Natural killer cell treated with Interleukin-12 subunit alpha and Interleukin-12 subunit beta and Interleukin-15 and Interleukin-18, amount 100 ng/mL, for 72 hours (primary cell): Measurements from ENCODE around the gene SOX15. TPM values are rescaled to one million over a fixed set of nuclear protein-coding genes. Genes with fewer than 3 reads are reported as not detected.

Experiments
- ATAC-seq, 2 donors: fragments of 150-1000 bp; cut with Tn5 transposase in 1 of 2; sonication (Bioruptor Pico), chemical (Tn5 transposase) in 1 of 2; 2 replicates each; pipeline ENCODE4 v1.10.0; 2021
- DNase-seq: peaks from one replicate; pipeline ENCODE4 v3.0.0; 2022; ENCODE audit warnings: low spot score
- H3K27ac Mint-ChIP-seq, 2 donors: 1 replicate in 1 of 2; 2 replicates in 1 of 2; pipeline ENCODE4 v1.8.0; 2022; ENCODE audit warnings: mixed read lengths in 2 of 2, mild to moderate bottlenecking in 1 of 2, moderate library complexity in 1 of 2
- H3K27me3 Mint-ChIP-seq, 2 donors: 1 replicate in 1 of 2; 2 replicates in 1 of 2; pipeline ENCODE4 v1.8.0; 2022; ENCODE audit warnings: mixed read lengths in 2 of 2
- H3K36me3 Mint-ChIP-seq: one replicate; pipeline ENCODE4 v1.8.0; 2022; ENCODE audit warnings: mixed read lengths
- H3K4me1 Mint-ChIP-seq, 2 donors: 1 replicate in 1 of 2; 2 replicates in 1 of 2; pipeline ENCODE4 v1.8.0; 2022; ENCODE audit warnings: low read depth in 2 of 2, mixed read lengths in 2 of 2, mild to moderate bottlenecking in 1 of 2
- H3K4me3 Mint-ChIP-seq: one replicate; pipeline ENCODE4 v1.8.0; 2022; ENCODE audit warnings: mixed read lengths
- H3K9me3 Mint-ChIP-seq: 2 replicates; pipeline ENCODE4 v1.8.0; 2022; ENCODE audit warnings: mixed read lengths
- total RNA-seq, 2 donors: library from RNA; stranded (reverse); gene quantifications; one replicate each; pipeline ENCODE4 v1.2.3, GENCODE V29; 2022

The SOX15 gene
- total RNA-seq, 2 donors from 2014 or later, result 0.26 TPM; not detected in 1

- Mint-ChIP-seq H3K9me3 (no peaks in the 10 kb centered on the region), H3K4me3 (peak overlapping the region; percentile 90), H3K36me3 (peaks cover 46% of the 10 kb centered on the region), H3K27me3 (no peaks in the 10 kb centered on the region), H3K4me1 (peaks cover 76 to 87% of the 10 kb centered on the region in 2 donors), H3K27ac (peak overlapping the region; percentile 96 to 99)
- ATAC-seq (no peak), DNase-seq (no peak)
These were observed 12.3 kb downstream of the SOX15 start for GRCh38 chr17:7577327-7578199.

DNA sequence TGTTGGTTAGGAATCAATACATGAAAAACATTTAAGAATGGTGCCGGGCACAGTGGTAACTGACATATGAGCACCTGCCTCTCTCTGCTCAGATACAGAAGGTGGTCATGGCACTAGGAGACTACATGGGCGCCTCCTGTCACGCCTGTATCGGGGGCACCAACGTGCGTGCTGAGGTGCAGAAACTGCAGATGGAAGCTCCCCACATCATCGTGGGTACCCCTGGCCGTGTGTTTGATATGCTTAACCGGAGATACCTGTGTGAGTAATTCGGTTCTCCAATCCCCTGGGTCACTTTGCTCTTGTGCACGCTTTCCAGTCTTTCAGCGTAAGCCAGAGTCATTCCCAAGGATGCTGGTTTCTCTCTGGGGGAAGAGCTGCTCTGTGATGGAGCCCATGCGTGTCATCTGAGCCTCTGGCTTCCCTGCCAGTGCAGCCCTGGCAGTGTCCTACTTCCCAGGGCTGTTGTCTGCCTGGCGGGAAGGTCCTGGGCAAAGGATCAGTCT lies 13.4 kb downstream of the SOX15 start:
- ATAC-seq (no peak), DNase-seq (no peak)
- H3K9me3 Mint-ChIP-seq, result no peaks in the 10 kb centered on the region
- peaks cover 82 to 85% of the 10 kb centered on the region in 2 donors for H3K4me1 Mint-ChIP-seq
- H3K27me3 Mint-ChIP-seq, result no peaks in the 10 kb centered on the region
- peaks cover 48% of the 10 kb centered on the region for H3K36me3 Mint-ChIP-seq
- H3K27ac Mint-ChIP-seq, result peak overlapping the region; percentile 96 to 99
- H3K4me3 Mint-ChIP-seq, result peak overlapping the region; percentile 90

DNA sequence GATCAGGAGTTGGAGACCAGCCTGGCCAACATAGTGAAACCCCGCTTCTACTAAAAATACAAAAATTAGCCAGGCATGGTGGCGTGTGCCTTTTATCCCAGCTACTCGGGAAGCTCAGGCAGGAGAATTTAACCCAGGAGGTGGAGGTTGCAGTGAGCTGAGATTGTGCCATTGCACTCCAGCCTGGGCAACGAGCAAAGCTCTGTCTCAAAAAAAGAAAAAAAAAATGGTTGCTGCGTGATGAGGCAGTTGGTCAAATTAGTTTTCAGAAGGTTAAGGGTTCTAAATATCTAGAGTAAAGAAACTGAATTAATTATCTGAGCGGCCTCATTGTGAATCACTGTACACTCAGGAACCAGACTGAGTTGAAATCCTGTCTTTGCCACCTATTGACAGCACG lies 13.9 kb downstream of the SOX15 start:
- DNase-seq, result no peak
- peaks cover 51% of the 10 kb centered on the region for H3K36me3 Mint-ChIP-seq
- H3K9me3 Mint-ChIP-seq, result no peaks in the 10 kb centered on the region
- H3K27me3 Mint-ChIP-seq, result no peaks in the 10 kb centered on the region
- no peak for ATAC-seq
- H3K4me1 Mint-ChIP-seq, result peaks cover 84 to 85% of the 10 kb centered on the region in 2 donors
- peak overlapping the region; percentile 96 to 99 for H3K27ac Mint-ChIP-seq
- peak overlapping the region; percentile 90 for H3K4me3 Mint-ChIP-seq

DNA sequence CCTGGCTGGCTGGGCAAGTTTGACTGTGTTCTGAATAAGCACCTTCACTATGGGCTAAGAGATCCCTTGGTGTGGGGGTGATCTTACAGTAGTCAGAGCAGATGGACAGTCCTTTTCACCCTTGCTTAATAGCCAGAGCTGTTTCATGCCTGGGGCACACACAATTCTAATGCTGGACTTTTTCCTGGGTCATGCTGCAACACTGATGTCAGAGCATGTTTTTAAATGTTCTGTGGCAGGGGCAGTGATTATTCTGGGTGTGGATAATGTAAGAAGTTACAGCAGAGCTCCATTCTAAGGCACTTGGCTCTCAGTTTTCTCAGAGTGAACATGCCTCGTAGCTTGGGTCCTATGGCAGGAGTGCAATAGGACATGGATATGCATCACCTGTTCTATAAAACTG lies 14.4 kb downstream of the SOX15 start:
- DNase-seq (no peak), ATAC-seq (no peak)
- peak overlapping the region; percentile 96 to 99 for H3K27ac Mint-ChIP-seq
- peak overlapping the region; percentile 90 for H3K4me3 Mint-ChIP-seq
- H3K4me1 Mint-ChIP-seq, result peaks cover 82 to 85% of the 10 kb centered on the region in 2 donors
- H3K36me3 Mint-ChIP-seq, result peaks cover 55% of the 10 kb centered on the region
- no peaks in the 10 kb centered on the region for H3K27me3 Mint-ChIP-seq
- H3K9me3 Mint-ChIP-seq, result no peaks in the 10 kb centered on the region

DNA sequence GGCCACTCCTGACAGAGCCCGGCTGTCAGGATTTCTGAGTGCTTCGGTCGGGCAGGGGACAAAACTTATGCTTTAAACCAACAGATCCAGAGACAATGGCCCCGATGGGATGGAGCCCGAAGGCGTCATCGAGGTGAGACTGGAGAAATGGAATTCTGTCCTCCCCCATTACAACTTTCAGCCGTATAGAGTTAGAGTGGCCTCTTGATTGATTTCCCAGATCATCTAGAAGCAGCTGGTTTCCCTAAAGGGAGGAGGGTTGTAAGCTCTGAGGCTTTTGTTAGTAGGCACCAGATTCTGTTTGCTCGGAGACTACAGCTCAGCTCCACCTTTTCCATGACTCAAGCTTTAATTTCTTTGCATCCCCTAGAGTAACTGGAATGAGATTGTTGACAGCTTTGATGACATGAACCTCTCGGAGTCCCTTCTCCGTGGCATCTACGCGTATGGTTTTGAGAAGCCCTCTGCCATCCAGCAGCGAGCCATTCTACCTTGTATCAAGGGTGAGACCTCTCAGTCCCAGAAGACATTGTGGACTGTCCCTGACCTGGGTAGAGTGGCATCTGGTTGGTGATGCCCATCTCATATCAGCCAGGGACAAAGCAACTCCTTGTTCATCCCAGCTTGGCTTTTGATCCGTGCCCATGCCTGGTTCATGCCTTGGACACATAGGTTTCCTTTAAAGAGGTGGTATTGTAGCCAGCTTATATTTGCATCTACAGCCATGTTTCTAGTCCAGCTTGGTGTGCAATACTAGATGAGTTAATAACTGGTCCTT lies 15.5 kb downstream of the SOX15 start:
- peaks cover 75 to 78% of the 10 kb centered on the region in 2 donors for H3K4me1 Mint-ChIP-seq
- H3K9me3 Mint-ChIP-seq, result no peaks in the 10 kb centered on the region
- ATAC-seq (no peak), DNase-seq (no peak)
- H3K27ac Mint-ChIP-seq, result peak overlapping the region; percentile 96 to 99
- peaks cover 47% of the 10 kb centered on the region for H3K36me3 Mint-ChIP-seq
- H3K27me3 Mint-ChIP-seq, result no peaks in the 10 kb centered on the region
- peak overlapping the region; percentile 90 for H3K4me3 Mint-ChIP-seq

DNA sequence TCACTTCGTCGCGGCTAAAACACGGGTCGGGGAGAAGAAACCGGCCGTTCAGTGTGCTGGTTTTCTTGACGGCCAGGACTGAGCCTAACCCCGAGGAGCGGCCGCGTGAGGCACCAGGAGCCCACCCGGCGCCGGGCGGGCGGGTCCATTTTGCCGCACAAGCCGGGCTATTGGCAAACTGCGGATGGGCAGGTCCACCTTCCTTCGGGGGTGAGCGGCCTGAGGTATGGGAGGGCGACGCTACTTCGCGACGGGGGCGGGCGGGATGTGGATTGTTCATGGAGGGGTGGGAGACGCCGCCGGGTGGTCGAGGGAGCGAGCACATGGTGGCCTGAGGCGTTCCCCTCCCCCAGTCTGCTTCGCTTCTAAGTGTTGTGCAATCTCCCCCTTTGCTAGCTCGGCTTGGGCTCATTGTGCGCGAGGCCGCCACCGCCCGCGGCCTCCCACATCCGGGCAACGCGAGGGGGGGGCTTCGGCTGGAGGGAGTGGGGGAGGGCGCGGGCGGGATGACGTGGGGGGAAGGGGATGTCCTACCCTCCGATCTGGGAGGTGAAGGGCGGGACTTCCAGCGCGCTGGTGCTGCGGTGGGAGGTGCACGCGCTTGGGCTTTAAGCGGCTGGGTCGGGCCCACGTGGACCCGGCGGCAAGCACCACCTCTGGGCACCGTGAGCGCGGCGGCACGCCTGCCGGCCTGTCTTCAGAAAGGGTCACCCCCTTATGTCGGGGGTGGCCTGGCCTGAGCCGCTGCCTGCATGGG lies 16.4 kb downstream of the SOX15 start:
- peak overlapping the region; percentile 90 for H3K4me3 Mint-ChIP-seq
- peaks cover 43% of the 10 kb centered on the region for H3K36me3 Mint-ChIP-seq
- H3K4me1 Mint-ChIP-seq, result peaks cover 69% of the 10 kb centered on the region in 2 donors

DNA sequence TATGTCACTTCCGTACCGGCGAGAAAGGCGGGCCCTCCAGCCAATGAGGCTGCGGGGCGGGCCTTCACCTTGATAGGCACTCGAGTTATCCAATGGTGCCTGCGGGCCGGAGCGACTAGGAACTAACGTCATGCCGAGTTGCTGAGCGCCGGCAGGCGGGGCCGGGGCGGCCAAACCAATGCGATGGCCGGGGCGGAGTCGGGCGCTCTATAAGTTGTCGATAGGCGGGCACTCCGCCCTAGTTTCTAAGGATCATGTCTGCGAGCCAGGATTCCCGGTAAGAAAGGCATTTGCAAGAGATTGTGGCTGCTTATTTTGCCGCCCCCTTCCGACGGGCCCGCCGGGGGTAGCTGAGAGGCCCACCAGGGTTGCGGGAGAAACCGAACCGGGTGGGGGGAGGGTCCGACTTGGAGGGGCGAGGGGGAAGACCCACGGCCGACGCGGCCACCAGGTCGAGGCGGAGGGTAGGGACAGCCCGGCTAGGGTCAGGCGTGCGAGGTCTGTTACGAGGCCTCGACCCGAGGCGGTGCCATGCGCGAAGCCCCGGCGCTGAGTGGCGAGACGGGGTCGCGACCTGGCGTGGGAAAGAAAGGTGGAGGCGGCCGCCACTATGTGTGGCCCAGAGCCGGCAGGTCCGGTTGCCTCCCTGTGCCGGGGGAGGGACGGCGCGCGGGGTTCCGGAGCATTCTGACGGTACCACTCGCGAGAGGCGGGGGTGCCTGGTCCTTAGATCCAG lies 17.1 kb downstream of the SOX15 start:
- Mint-ChIP-seq H3K4me1 (peaks cover 62 to 64% of the 10 kb centered on the region in 2 donors), H3K27me3 (no peaks in the 10 kb centered on the region), H3K36me3 (peaks cover 40% of the 10 kb centered on the region), H3K27ac (peak overlapping the region; percentile 96 to 99), H3K4me3 (peak overlapping the region; percentile 90), H3K9me3 (no peaks in the 10 kb centered on the region)
- peak; percentile 91 to 93 for ATAC-seq
- peak; percentile 100 for DNase-seq

More for the DNA sequence above, 16.4 kb downstream of the SOX15 start:
- no peaks in the 10 kb centered on the region for H3K9me3 Mint-ChIP-seq
- ATAC-seq (peak; percentile 68 to 72), DNase-seq (peak; percentile 94)
- H3K27me3 Mint-ChIP-seq, result no peaks in the 10 kb centered on the region
- H3K27ac Mint-ChIP-seq, result peak overlapping the region; percentile 96 to 99

GRCh38 chr17:7572338-7572587 lies 17.6 kb downstream of the SOX15 start:
- H3K27me3 Mint-ChIP-seq, result no peaks in the 10 kb centered on the region
- ATAC-seq, result no peak
- peak overlapping the region; percentile 90 for H3K4me3 Mint-ChIP-seq
- H3K36me3 Mint-ChIP-seq, result peaks cover 43% of the 10 kb centered on the region
- H3K9me3 Mint-ChIP-seq, result no peaks in the 10 kb centered on the region
- H3K27ac Mint-ChIP-seq, result peak overlapping the region; percentile 96 to 99
- no peak for DNase-seq
- peaks cover 61 to 64% of the 10 kb centered on the region in 2 donors for H3K4me1 Mint-ChIP-seq

GRCh38 chr17:7570351-7570750 lies 19.5 kb downstream of the SOX15 start:
- H3K36me3 Mint-ChIP-seq, result peaks cover 31% of the 10 kb centered on the region
- no peaks in the 10 kb centered on the region for H3K9me3 Mint-ChIP-seq
- peak overlapping the region; percentile 90 for H3K4me3 Mint-ChIP-seq
- H3K4me1 Mint-ChIP-seq, result peaks cover 43 to 46% of the 10 kb centered on the region in 2 donors
- peak overlapping the region; percentile 96 to 99 for H3K27ac Mint-ChIP-seq
- ATAC-seq, result no peak
- H3K27me3 Mint-ChIP-seq, result no peaks in the 10 kb centered on the region
- DNase-seq, result no peak

DNA sequence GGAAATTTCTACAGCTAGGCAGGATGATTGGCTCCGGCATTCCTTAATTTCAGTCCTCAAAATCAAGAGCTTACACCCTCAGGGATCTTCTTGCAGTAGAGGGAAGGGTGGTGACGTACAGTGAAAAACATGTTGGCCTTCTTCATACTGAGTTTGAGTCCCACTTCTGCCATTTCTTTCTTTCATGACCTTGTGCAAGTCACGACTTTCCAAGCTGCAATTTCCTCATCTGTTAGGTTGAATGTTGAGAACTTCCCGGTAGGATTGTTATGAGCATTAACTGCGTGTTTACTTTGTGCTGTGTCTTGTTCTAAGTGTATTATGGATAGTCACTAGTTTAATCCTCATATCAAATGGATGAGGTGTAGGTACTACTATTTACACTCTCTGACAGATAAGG lies 20.3 kb downstream of the SOX15 start:
- Mint-ChIP-seq H3K9me3 (no peaks in the 10 kb centered on the region), H3K27ac (no peak overlapping the region), H3K4me3 (no peak overlapping the region), H3K4me1 (peaks cover 37 to 38% of the 10 kb centered on the region in 2 donors), H3K27me3 (no peaks in the 10 kb centered on the region), H3K36me3 (peaks cover 23% of the 10 kb centered on the region)
- no peak for DNase-seq
- ATAC-seq, result no peak

GRCh38 chr17:7563115-7563869 lies 26.6 kb downstream of the SOX15 start:
- H3K27me3 Mint-ChIP-seq, result no peaks in the 10 kb centered on the region
- H3K9me3 Mint-ChIP-seq, result no peaks in the 10 kb centered on the region
- H3K36me3 Mint-ChIP-seq, result peaks cover 7% of the 10 kb centered on the region
- DNase-seq (no peak), ATAC-seq (no peak)
- peak overlapping the region; percentile 84 to 88 for H3K27ac Mint-ChIP-seq
- H3K4me3 Mint-ChIP-seq, result peak overlapping the region; percentile 92
- H3K4me1 Mint-ChIP-seq, result peaks cover 36 to 41% of the 10 kb centered on the region in 2 donors

DNA sequence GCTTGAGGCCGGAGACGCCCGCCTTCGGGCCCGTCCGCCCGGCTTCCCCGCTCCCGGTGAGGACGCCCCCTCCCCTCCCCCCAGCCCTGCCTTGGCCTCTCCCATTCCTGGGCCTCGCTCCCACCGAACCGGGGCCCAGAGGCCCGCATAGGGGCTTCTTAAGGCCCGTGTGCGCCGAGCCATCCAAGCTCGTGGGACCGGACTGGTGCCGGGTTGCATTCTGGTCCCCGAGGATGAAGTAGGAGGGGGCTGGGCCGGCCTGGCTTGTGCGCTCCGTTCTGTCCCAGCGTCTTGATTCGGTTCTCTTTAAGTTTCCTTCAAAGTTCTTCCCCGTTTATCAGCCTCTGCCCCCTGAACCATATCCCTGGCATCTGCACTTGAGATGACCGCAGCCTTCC lies 27.7 kb downstream of the SOX15 start:
- Mint-ChIP-seq H3K27me3 (no peaks in the 10 kb centered on the region), H3K4me3 (peak overlapping the region; percentile 92), H3K36me3 (peaks cover under 1% of the 10 kb centered on the region), H3K27ac (peak overlapping the region; percentile 84 to 88), H3K4me1 (peaks cover 31 to 41% of the 10 kb centered on the region in 2 donors), H3K9me3 (no peaks in the 10 kb centered on the region)
- ATAC-seq, result peak in 1 of 2 donors; percentile 3
- DNase-seq, result no peak
